KG1 (cell line): Measurements from ENCODE around the gene CTF1.
"Not testable (repeated sequence)": the region's sequence is repeated elsewhere in the genome, so short reads cannot be mapped to it uniquely, and the experiment has no call there.

Source experiments
- DNase-seq: peaks from one replicate; lab custom pipeline; 2025; lab: John Stamatoyannopoulos, UW

Gene CTF1

GRCh38 chr16:30931068-30931650 is 34.7 kb downstream of the CTF1 start:
- no peak for DNase-seq

GRCh38 chr16:30934827-30935557 is 38.6 kb downstream of the CTF1 start:
- DNase-seq: no peak

GRCh38 chr16:30937692-30938091 is 41.3 kb downstream of the CTF1 start:
- DNase-seq: no peak

GRCh38 chr16:30939571-30939970 is 43.2 kb downstream of the CTF1 start:
- not testable (repeated sequence) for DNase-seq

- DNase-seq: no peak
Measured at GRCh38 chr16:30941600-30942425, 45.4 kb downstream of the CTF1 start.

DNA sequence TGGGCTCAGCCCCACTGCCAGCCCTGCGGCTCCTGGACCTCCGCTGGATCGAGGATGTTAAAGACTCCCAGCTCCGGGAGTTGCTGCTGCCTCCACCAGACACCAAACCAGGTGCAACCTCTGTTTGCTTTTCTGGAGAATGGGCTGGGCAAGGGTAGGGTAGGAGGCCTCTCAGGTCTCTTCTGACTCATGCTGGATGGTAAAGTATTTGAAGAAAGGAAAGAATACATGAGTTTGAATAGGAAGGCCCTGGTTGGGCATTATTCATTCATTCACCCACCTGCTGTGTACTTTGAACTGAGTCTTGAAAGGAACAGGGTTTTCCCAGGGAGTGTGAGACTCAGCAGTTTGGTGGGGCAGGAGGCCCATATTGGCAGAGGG is 46.0 kb downstream of the CTF1 start:
- no peak for DNase-seq

DNA sequence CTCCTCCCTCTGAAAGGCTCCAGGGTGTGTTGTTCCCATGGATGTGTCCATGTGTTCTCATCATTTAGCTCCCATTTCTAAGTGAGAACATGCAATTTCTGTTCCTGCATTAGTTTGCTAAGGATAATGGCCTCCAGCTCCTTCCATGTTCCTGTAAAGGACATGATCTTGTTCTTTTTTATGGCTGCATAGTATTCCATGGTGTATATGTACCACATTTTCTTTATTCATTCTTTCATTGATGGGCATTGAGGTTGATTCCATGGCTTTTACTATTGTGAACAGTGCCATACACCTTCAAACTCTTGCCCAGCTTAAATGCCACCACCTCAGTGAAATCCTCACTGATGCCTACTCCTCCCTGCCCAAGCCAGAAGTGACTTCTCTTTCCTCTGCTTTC is 47.9 kb downstream of the CTF1 start:
- no peak for DNase-seq

DNA sequence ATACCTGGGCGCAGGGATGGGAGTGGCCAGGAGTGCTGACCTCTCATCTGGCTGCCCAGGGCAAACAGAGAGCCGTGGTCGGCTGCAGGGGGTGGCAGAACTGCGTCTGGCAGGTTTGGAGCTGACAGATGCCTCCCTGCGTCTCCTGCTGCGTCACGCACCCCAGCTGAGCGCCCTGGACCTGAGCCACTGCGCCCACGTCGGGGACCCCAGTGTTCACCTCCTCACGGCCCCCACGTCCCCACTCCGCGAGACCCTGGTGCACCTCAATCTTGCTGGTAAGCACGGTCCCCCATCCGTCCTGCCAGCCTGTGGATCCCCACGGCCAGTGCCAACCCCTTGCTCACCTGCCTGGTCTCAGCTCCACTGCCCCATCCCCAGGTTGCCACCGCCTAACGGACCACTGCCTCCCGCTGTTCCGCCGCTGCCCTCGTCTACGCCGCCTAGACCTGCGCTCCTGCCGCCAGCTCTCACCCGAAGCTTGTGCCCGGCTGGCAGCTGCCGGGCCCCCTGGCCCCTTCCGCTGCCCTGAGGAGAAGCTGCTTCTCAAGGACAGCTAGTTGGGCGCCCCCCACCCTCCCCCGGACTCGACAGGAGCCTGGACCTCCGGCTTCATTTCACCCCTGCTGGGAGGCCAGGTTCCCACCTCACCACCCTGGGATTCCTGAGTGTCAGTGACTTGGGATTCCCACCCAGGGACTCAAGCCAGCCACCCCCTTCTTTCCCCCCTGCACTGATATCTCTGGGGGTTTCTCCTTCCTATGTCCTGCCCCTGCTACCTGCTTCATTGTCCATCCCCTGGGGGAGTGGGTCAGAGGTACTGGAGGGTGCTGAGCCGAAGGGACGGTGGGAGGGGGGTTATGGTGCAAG is 50.5 kb downstream of the CTF1 start:
- DNase-seq: no peak

DNA sequence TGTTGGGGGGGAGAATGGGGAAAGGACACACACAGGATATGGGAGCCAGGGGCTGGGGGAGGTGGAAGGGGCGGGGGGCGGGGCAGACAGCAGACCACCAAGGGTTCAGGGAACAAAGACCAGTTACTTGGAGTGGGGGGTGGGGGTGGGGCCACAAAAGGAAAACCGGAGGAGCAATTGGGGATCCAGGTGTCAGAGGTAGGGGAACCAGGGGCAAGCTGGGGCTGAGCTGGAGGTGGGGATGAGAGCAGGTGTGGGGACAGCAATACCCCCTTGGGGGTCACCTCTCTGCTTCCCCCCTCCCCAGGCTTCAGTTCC is 51.1 kb downstream of the CTF1 start:
- DNase-seq: no peak

- no peak for DNase-seq
Measured at GRCh38 chr16:30947859-30948666, 51.6 kb downstream of the CTF1 start.

GRCh38 chr16:30948667-30949649 is 52.5 kb downstream of the CTF1 start, which contains the start of gene ORAI3:
Gene ORAI3 (plus strand): TSS chr16:30949068. CDS start chr16:30949290, 222 bp downstream.
- peak; percentile 54 for DNase-seq

DNA sequence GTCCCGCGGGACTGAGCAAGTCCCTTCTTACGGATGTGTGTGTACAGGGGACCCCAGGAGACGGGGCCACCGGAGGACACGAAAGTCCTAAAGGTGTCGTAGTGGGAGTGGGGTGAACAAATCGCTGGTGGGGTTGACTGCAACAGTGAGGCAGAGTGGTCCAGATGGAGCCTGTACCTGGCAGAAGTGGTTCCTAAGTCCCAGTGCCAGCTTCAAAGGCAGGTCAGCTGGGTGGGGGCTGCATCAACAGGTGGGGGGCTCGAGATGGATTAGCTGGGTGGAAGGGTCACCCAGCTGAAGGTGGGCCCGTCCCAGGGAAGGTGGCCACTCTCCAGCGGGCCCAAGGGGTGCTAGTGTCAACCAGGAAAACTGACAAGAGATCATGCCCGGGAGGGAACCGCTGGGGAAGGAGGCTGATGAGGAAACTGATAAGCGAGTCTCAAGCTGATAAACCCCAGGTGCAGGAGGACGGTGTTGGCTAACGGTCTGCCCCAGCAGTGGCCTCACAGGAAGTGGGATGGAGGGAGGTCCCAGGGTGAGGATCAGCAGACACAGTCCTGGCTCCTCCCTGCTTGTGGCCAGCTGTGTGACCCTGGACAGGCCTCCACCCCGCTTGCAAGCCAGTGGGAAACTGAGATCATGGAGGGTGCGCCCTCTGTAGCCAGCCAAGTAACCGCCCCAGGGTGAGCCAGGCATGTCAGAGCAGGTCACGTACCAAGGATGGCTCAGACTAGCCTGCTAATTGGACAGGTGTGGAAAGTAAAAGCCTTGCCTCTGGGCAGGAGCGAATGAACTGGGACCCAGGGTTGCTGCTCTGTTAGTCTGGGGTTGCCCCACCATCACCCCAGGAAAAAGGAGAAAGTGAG is 53.5 kb downstream of the CTF1 start:
- no peak for DNase-seq

DNA sequence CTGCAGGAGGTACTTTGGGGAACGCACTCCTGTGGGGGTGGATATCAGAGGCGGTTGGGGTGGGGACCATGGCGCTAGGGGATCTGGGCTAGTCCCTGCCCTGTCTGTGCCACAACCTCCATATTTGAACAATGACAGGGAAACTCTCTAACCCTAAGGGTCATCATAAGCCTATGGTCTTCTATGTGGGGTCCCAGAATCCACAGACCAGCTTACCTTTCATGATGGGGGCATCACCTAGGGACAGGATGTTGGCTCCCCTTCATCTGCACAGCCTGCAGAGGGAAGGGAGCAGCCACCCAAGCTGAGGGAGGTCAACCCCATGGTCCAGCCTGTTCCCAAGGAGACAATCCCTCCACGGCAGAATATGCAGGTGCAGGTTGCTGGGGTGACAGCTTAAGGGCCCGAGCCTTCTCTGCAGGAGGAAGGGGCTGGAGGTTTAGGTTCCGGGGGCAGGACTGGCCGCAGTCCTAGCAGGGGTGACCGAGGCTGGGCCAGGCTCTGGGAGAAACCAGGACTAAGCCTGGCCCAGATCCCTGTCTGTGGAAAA is 54.2 kb downstream of the CTF1 start:
- DNase-seq: no peak

DNA sequence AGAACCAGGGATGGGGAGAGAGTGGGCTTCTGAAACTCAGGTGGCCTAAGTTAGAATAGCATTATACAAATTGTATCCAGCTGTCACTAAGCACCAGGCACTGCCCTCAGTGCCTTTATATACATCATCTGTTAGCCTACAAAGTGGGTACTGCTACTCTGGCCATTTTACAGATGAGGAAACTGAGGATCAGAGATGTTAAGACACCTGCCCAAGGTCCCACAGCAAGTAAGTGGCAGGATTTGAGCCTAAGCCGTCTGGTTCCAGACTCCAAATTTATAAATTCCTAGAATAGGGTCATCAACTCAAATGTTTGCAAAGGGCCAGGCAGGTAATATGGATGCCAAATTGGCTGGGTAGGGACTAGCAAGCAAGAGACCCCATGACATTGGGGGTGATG is 54.8 kb downstream of the CTF1 start:
- no peak for DNase-seq

- no peak for DNase-seq
Measured at GRCh38 chr16:30951750-30952149, 55.3 kb downstream of the CTF1 start.

- DNase-seq: no peak
Measured at GRCh38 chr16:30953111-30953510, 56.7 kb downstream of the CTF1 start.
